Measurements from ENCODE around the gene CHD5. TPM values are rescaled to one million over a fixed set of nuclear protein-coding genes. Genes with fewer than 3 reads are reported as not detected.
A peak's percentile ranks its signal among the peaks of the same experiment; 100 is the strongest.
"Not testable (repeated sequence)": the region's sequence is repeated elsewhere in the genome, so short reads cannot be mapped to it uniquely, and the experiment has no call there.

CHD5 gene
- total RNA-seq, 6 experiments from 2014 or later: not detected

- WGBS (ENCODE audit: insufficient coverage, low coverage, low lambda C conversion rate, missing lambda C conversion rate): 67% methylated on average over 8 of the region's 28 CpGs
- no peak for DNase-seq
- Histone ChIP-seq H3K9me3 (no peaks in the 10 kb centered on the region), H3K36me3 (no peaks in the 10 kb centered on the region), H3K27ac (no peak overlapping the region), H3K4me3 (no peak overlapping the region), H3K27me3 (no peaks in the 10 kb centered on the region), H3K4me1 (no peaks in the 10 kb centered on the region)
- TF ChIP-seq CTCF (IDR thresholded peaks at IDR 0.05) (no peak), POLR2A (IDR thresholded peaks at IDR 0.05) (no peak)
- intact Hi-C loops (cut with DNase I): no loop called here
- ATAC-seq: no peak
Observed at GRCh38 chr1:6065093-6065858, 114.8 kb downstream of the CHD5 start.

- WGBS (ENCODE audit: insufficient coverage, low coverage, low lambda C conversion rate, missing lambda C conversion rate): 52% methylated on average over 6 of the region's 7 CpGs
- H3K4me3 ChIP-seq; H3K4me1 ChIP-seq; H3K36me3 ChIP-seq; H3K27me3 ChIP-seq; H3K27ac ChIP-seq; H3K9me3 ChIP-seq; DNase-seq; intact Hi-C loops (cut with DNase I): not testable (repeated sequence)
- peak in 1 of 4 donors; percentile 43 for ATAC-seq
Observed at GRCh38 chr1:6063532-6064053, 116.5 kb downstream of the CHD5 start.

- H3K9me3 ChIP-seq: no peaks in the 10 kb centered on the region
Observed at GRCh38 chr1:6062670-6063069, 117.5 kb downstream of the CHD5 start.

GRCh38 chr1:6059866-6060265 is 120.3 kb downstream of the CHD5 start:
- no peaks in the 10 kb centered on the region for H3K9me3 ChIP-seq
- intact Hi-C loops (cut with DNase I): loop anchor here in 1 of 2 donors (10.0 kb wide), 1 partner anchor 185 kb away; the partner anchor contains the start of gene HES3
- DNase-seq (no peak), ATAC-seq (no peak)
- H3K36me3 ChIP-seq: no peaks in the 10 kb centered on the region
- no peak overlapping the region for H3K27ac ChIP-seq
- no peaks in the 10 kb centered on the region for H3K4me1 ChIP-seq
- WGBS (ENCODE audit: insufficient coverage, low coverage, low lambda C conversion rate, missing lambda C conversion rate): 94% methylated on average over 3 of the region's 9 CpGs
- H3K27me3 ChIP-seq: no peaks in the 10 kb centered on the region
- no peak for TF ChIP-seq CTCF (IDR thresholded peaks at IDR 0.05)
- TF ChIP-seq POLR2A (IDR thresholded peaks at IDR 0.05): no peak
- no peak overlapping the region for H3K4me3 ChIP-seq

More at GRCh38 chr1:6062670-6063069, 117.5 kb downstream of the CHD5 start:
- H3K4me3 ChIP-seq: no peak overlapping the region
- TF ChIP-seq POLR2A (IDR thresholded peaks at IDR 0.05) (no peak), CTCF (IDR thresholded peaks at IDR 0.05) (no peak)
- no peak overlapping the region for H3K27ac ChIP-seq
- no peak for DNase-seq
- 70% methylated on average over 5 of the region's 6 CpGs for WGBS (ENCODE audit: insufficient coverage, low coverage, low lambda C conversion rate, missing lambda C conversion rate)
- intact Hi-C loops (cut with DNase I): no loop called here
- no peaks in the 10 kb centered on the region for H3K36me3 ChIP-seq
- no peaks in the 10 kb centered on the region for H3K4me1 ChIP-seq
- no peaks in the 10 kb centered on the region for H3K27me3 ChIP-seq
- ATAC-seq: no peak

GRCh38 chr1:6057170-6057845 is 122.8 kb downstream of the CHD5 start:
- ATAC-seq: no peak
- WGBS (ENCODE audit: insufficient coverage, low coverage, low lambda C conversion rate, missing lambda C conversion rate): 65% methylated on average over 8 of the region's 9 CpGs
- no peak for TF ChIP-seq CTCF (IDR thresholded peaks at IDR 0.05)
- TF ChIP-seq POLR2A (IDR thresholded peaks at IDR 0.05): no peak

More at GRCh38 chr1:6057170-6057845, 122.8 kb downstream of the CHD5 start:
- H3K36me3 ChIP-seq: no peaks in the 10 kb centered on the region
- no peak for DNase-seq
- intact Hi-C loops (cut with DNase I): loop anchor here in 1 of 2 donors (10.0 kb wide), 1 partner anchor 187 kb away; the partner anchor contains the start of gene HES3
- H3K27me3 ChIP-seq: no peaks in the 10 kb centered on the region
- H3K9me3 ChIP-seq: no peaks in the 10 kb centered on the region
- H3K27ac ChIP-seq: no peak overlapping the region
- H3K4me1 ChIP-seq: no peaks in the 10 kb centered on the region
- H3K4me3 ChIP-seq: no peak overlapping the region
